Aorta (tissue), 5 donors: ENCODE measurements around the gene ZNF711. TPM values are rescaled to one million over a fixed set of nuclear protein-coding genes. Genes with fewer than 3 reads are reported as not detected.

Experiments used
- ATAC-seq: fragments of 200-7000 bp; cut with Tn5 transposase; one replicate; pipeline ENCODE4 v1.9.1; 2022; ENCODE audit warnings: moderate library complexity; ENCODE audit not compliant: low FRiP score
- DNase-seq, 2 donors: peaks; one replicate each; pipeline ENCODE4 v3.0.0-alpha.2; 2020
- H3K27ac ChIP-seq, 2 donors: one replicate each; pipeline ENCODE4 v1.5.1; 2013; ENCODE audit warnings: low read length in 2 of 2, mild to moderate bottlenecking in 2 of 2, moderate library complexity in 2 of 2, control low read depth in 1 of 2, inconsistent platforms in 1 of 2, low read depth in 1 of 2
- H3K27me3 ChIP-seq, 2 donors: one replicate each; pipeline ENCODE4 v1.6.1; 2013; ENCODE audit warnings: control low read depth in 1 of 2, low read length in 1 of 2, mild to moderate bottlenecking in 1 of 2, moderate library complexity in 1 of 2; ENCODE audit not compliant: insufficient read depth in 2 of 2, control insufficient read depth in 1 of 2
- H3K36me3 ChIP-seq, 2 donors: one replicate each; pipeline ENCODE4 v1.6.1; 2013; ENCODE audit warnings: control low read depth in 1 of 2, low read length in 1 of 2, mild to moderate bottlenecking in 1 of 2; ENCODE audit not compliant: insufficient read depth in 2 of 2, control insufficient read depth in 1 of 2
- H3K4me1 ChIP-seq, 2 donors: one replicate each; pipeline ENCODE4 v1.6.1; 2013; ENCODE audit warnings: low read length in 2 of 2, control low read depth in 1 of 2, mild to moderate bottlenecking in 1 of 2, moderate library complexity in 1 of 2; ENCODE audit not compliant: insufficient read depth in 2 of 2, control insufficient read depth in 1 of 2
- H3K4me3 ChIP-seq, 2 donors: one replicate each; pipeline ENCODE4 v1.5.1; 2013; ENCODE audit warnings: low read length in 2 of 2, control low read depth in 1 of 2, mild to moderate bottlenecking in 1 of 2
- H3K9me3 ChIP-seq: one replicate; pipeline ENCODE4 v1.6.1; 2013; ENCODE audit warnings: mild to moderate bottlenecking, low read length; ENCODE audit not compliant: control insufficient read depth
- WGBS, 2 donors: extraction: QIAGEN DNeasy Blood & Tissue Kit; methylation state at CpG; one replicate each; pipeline ENCODE4 v1.1.7; 2013; 5-methylcytosine and 5-hydroxymethylcytosine counted together
- intact Hi-C, 2 donors: fragments of 100-400 bp; cut with DNase I; formaldehyde crosslinking; loops; one replicate each; pipeline versions ENCODE4 v1.14.2 to v1.15.0; 2022
- long read RNA-seq, 2 donors: library from polyadenylated mRNA; unstranded; transcript quantifications; one replicate each; pipeline ENCODE4 v2.0.0, GENCODE V29; 2020 to 2021
- polyA plus RNA-seq, 2 donors: library from polyadenylated mRNA; stranded (reverse); fragments of 200-250 nt; gene quantifications; one replicate each; pipeline ENCODE4 v1.2.3, GENCODE V29; 2013
- total RNA-seq, 2 donors: library from RNA; stranded (reverse); fragmentation: NEBNext Ultra II Directional; extraction: Animal tissue kit (Norgen Biotek cat#: 25700); gene quantifications; one replicate each; pipeline ENCODE4 v1.2.1, GENCODE V29; 2021
- donor health status: healthy with polysubstance abuse.
- donor health status: Bipolar disorder and iron deficiency.
- donor health status: DM: no; HTN: no; CAD: no.
- donor health status: DM: no; HTN: no; CAD: no.
- donor health status: DM: yes; HTN: yes; CAD: no.

ZNF711 gene
- 1 to 10 TPM; 3.6 to 5.2 TPM for total RNA-seq
- polyA plus RNA-seq: 1 to 10 TPM; 1.0 to 6.8 TPM
- long read RNA-seq, donor 1, partial matches to known transcripts: 0 of 3 reads
- long read RNA-seq, donor 1, other reads (novel, unspliced or antisense): 3 of 3 reads
- long read RNA-seq, donor 2, partial matches to known transcripts: 0 of 1 reads
- long read RNA-seq, donor 2, other reads (novel, unspliced or antisense): 1 of 1 reads

- Histone ChIP-seq H3K27me3 (no peaks in the 10 kb centered on the region), H3K4me1 (no peaks in the 10 kb centered on the region), H3K9me3 (no peaks in the 10 kb centered on the region), H3K36me3 (no peaks in the 10 kb centered on the region), H3K27ac (no peak within 1 kb of the TSS), H3K4me3 (peak within 1 kb of the TSS; percentile 52 to 63)
- peak; percentile 47 to 77 for DNase-seq
- 0 to 28% methylated on average over 63 to 65 of the region's 65 CpGs for WGBS, 2 donors
- intact Hi-C loops: no loop called here
- ATAC-seq: peak; percentile 62
Measured at GRCh38 chrX:85243761-85244449, at the start of gene ZNF711, which contains the start of gene SATL1. ZNF711 (plus strand) TSS chrX:85243991; CDS start chrX:85247573, 3,582 bp downstream. SATL1 (minus strand) TSS chrX:85243779; CDS start chrX:85108968, 134,811 bp downstream.

- intact Hi-C loops: no loop called here
- Histone ChIP-seq H3K9me3 (no peaks in the 10 kb centered on the region), H3K27ac (no peak overlapping the region), H3K27me3 (no peaks in the 10 kb centered on the region), H3K4me3 (no peak overlapping the region), H3K36me3 (no peaks in the 10 kb centered on the region), H3K4me1 (no peaks in the 10 kb centered on the region)
- no peak for DNase-seq
- WGBS, 2 donors: 54 to 87% methylated on average over 1 of the region's 1 CpG
- ATAC-seq: no peak
Measured at GRCh38 chrX:85196319-85196718, 47.5 kb upstream of the ZNF711 start.

GRCh38 chrX:85203461-85203970 is 40.3 kb upstream of the ZNF711 start:
- ATAC-seq: no peak
- Histone ChIP-seq H3K27me3 (no peaks in the 10 kb centered on the region), H3K9me3 (no peaks in the 10 kb centered on the region), H3K27ac (no peak overlapping the region), H3K36me3 (no peaks in the 10 kb centered on the region), H3K4me1 (no peaks in the 10 kb centered on the region), H3K4me3 (no peak overlapping the region)
- peak in 1 of 2 donors; percentile 51 for DNase-seq
- intact Hi-C loops: no loop called here
- 85 to 95% methylated on average over 8 of the region's 8 CpGs for WGBS, 2 donors

GRCh38 chrX:85213792-85214530 is 29.8 kb upstream of the ZNF711 start:
- intact Hi-C loops: no loop called here
- 68 to 80% methylated on average over 3 of the region's 3 CpGs for whole genome bisulfite sequencing, 2 donors
- ATAC-seq: no peak

GRCh38 chrX:85215946-85216345 is 27.8 kb upstream of the ZNF711 start:
- Histone ChIP-seq H3K27me3 (no peaks in the 10 kb centered on the region), H3K9me3 (no peaks in the 10 kb centered on the region), H3K4me3 (no peak overlapping the region), H3K4me1 (no peaks in the 10 kb centered on the region), H3K27ac (no peak overlapping the region), H3K36me3 (no peaks in the 10 kb centered on the region)
- ATAC-seq: no peak
- no peak for DNase-seq
- WGBS, 2 donors: 39 to 56% methylated on average over 1 of the region's 1 CpG
- intact Hi-C loops: no loop called here

More at GRCh38 chrX:85213792-85214530, 29.8 kb upstream of the ZNF711 start:
- Histone ChIP-seq H3K27me3 (no peaks in the 10 kb centered on the region), H3K36me3 (no peaks in the 10 kb centered on the region), H3K27ac (no peak overlapping the region), H3K4me1 (no peaks in the 10 kb centered on the region), H3K9me3 (no peaks in the 10 kb centered on the region), H3K4me3 (no peak overlapping the region)
- no peak for DNase-seq

- no peak overlapping the region for H3K27ac ChIP-seq
- H3K27me3 ChIP-seq: no peaks in the 10 kb centered on the region
- WGBS, 2 donors: 55 to 84% methylated on average over 1 of the region's 1 CpG
- intact Hi-C loops: no loop called here
- no peaks in the 10 kb centered on the region for H3K36me3 ChIP-seq
- DNase-seq: no peak
- H3K9me3 ChIP-seq: no peaks in the 10 kb centered on the region
- no peak overlapping the region for H3K4me3 ChIP-seq
- H3K4me1 ChIP-seq: no peaks in the 10 kb centered on the region
- no peak for ATAC-seq
Measured at GRCh38 chrX:85221361-85221760, 22.4 kb upstream of the ZNF711 start.

GRCh38 chrX:85223359-85223758 is 20.4 kb upstream of the ZNF711 start:
- DNase-seq (no peak), ATAC-seq (no peak)
- Histone ChIP-seq H3K27me3 (no peaks in the 10 kb centered on the region), H3K9me3 (no peaks in the 10 kb centered on the region), H3K27ac (no peak overlapping the region), H3K4me1 (no peaks in the 10 kb centered on the region), H3K36me3 (no peaks in the 10 kb centered on the region), H3K4me3 (no peak overlapping the region)
- intact Hi-C loops: no loop called here
- WGBS, 2 donors: 58 to 68% methylated on average over 2 of the region's 2 CpGs

- Histone ChIP-seq H3K27ac (no peak overlapping the region), H3K36me3 (no peaks in the 10 kb centered on the region), H3K4me1 (no peaks in the 10 kb centered on the region), H3K9me3 (no peaks in the 10 kb centered on the region), H3K27me3 (no peaks in the 10 kb centered on the region), H3K4me3 (no peak overlapping the region)
- WGBS, 2 donors: 28 to 51% methylated on average over 2 of the region's 2 CpGs
- ATAC-seq (no peak), DNase-seq (no peak)
- intact Hi-C loops: no loop called here
Measured at GRCh38 chrX:85243155-85243554, 636 bp upstream of the ZNF711 start.
